Stimulated activated CD8-positive, alpha-beta memory T cell treated with anti-CD3 and anti-CD28 coated beads, Interleukin-2, amount 100 ng/mL, for 1 hour (primary cell): ENCODE data around the gene SUV39H1.
"Not testable (repeated sequence)": the region's sequence is repeated elsewhere in the genome, so short reads cannot be mapped to it uniquely, and the experiment has no call there.

Experiments used
- DNase-seq, 2 donors: peaks; one replicate each; pipeline ENCODE4 v3.0.0-alpha.2; 2020; ENCODE audit warnings: low read depth in 2 of 2

Gene SUV39H1

DNA sequence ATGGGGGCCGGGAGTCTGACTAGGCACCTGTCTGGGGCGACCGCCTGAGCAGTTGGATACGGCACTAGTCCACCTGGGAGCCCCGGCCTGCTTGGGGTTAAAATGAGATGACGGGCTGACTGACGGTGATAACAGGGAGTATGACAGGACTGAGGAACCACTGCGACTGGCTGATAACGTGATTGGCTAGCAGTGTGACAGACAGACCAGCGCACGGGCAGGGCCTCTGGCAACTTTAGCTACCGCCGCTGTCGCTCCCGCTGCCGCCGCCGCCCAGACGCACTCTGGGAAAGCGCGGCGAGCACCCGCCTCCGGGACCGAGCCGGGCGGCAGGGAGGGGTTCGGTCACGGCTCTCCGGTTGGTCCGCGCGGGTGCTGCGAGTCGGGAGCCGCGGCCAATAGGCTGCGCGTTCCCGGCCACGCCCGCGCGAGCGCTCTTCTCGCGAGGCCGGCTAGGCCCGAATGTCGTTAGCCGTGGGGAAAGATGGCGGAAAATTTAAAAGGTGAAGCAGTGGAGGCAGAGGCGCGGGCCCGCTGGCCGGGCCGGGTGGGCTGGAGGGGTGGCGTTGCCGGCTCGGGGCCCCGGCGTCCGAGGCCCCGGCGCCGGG is at the start of gene SUV39H1:
SUV39H1 (plus strand) TSS at position 434 of the 608 bp plus-strand sequence; CDS start at position 485, 51 bp downstream.
- peak; percentile 51 to 72 for DNase-seq

DNA sequence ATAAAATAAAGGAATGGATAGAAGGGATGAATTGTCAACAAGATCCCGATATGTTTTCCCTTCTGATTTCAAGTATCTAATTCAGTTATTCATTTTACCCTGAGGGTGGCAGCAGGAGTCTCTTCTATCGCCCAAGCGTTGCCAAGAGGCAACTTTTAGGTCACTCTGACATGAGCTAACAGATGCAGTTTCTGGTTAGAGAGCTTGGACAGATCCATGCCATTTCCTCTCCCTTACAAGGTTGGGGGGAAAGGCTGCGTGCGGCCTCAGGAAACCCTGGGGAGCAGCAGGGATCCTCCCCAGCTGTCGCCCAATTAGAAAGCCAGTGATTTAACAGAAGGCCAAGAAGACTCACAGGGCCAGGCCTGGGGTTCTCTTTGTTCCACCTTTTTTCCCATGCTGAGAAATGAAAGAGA is 48.2 kb upstream of the SUV39H1 start:
- DNase-seq, result peak in 1 of 2 donors; percentile 6

DNA sequence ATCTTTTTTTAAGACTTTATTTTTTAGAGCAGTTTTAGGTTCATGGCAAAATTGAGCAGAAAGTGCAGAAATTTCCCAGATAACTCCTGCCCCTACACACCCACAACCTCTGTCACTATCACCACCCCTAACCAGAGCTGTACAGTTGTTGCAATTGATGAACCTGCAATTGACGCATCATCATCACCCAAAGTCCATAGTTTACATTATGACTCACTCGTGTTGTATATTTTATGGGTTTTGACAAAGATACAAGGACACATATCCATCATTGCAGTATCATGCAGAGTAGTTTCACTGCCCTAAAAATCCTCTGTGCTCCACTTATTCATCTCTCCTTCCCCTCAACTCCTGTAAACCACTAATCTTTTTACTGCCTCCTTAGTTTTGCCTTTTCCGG is 47.4 kb upstream of the SUV39H1 start:
- DNase-seq, result no peak

DNA sequence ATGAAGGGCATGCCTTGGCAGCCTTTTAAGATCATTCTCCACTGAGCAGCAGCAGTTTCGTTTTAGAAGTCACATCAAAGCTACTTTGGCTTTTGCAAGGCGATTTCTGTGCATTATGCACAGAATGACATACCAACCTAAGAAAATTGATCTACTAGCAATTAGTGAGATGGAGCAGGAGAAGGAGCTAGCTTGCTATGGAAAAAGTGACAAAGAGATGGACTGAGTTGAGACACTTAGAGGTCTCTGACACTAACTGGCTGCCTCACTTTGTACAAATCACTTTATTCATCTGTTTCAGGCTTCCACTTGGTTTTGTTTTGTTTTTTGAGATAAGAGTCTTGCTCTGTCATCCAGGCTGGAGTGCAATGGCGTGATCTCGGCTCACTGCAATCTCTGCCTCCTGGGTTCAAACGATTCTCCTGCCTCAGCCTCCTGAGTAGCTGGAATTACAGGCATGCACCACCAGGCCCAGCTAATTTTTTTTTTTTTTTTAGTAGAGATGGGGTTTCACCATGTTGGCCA is 44.4 kb upstream of the SUV39H1 start:
- DNase-seq, result not testable (repeated sequence)

DNA sequence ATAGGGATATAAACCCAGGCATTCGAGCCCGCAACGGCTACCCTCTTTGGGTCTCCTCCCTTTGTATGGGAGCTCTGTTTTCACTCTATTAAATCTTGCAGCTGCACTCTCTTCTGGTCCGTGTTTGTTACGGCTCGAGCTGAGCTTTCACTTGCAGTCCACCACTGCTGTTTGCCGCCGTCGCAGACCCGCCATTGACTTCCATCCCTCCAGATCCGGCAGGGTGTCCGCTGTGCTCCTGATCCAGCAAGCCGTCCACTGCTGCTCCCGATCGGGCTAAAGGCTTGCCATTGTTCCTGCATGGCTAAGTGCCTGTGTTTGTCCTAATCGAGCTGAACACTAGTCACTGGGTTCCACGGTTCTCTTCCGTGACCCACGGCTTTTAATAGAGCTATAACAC is 41.8 kb upstream of the SUV39H1 start:
- DNase-seq, result not testable (repeated sequence)

DNA sequence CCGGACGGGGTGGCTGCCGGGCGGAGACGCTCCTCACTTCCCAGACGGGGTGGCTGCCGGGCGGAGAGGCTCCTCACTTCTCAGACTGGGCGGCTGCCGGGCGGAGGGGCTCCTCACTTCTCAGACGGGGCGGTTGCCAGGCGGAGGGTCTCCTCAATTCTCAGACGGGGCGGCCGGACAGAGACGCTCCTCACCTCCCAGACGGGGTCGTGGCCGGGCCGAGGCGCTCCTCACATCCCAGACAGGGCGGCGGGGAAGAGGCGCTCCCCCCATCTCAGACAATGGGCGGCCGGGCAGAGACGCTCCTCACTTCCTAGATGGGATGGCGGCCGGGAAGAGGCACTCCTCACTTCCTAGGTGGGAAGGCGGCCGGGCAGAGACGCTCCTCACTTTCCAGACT is 36.8 kb upstream of the SUV39H1 start:
- not testable (repeated sequence) for DNase-seq

DNA sequence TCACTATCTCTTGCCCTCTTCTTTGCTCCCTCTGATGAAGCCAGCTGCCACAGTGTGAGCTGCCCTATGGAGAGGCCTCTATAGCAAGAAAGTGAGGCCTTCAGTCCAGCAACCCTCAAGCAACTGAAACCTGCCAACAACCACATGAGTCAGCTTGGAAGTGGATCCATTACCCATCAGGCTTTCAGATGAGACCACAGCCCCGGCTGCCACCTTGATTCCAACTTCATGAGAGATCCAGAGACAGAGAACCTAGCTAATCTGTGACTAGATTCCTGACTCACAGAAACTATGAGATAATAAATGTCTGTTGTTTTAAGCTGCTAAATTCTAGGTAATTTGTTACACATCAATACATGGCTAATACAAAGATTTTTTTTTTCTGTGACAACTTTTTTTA is 33.3 kb upstream of the SUV39H1 start:
- no peak for DNase-seq

DNA sequence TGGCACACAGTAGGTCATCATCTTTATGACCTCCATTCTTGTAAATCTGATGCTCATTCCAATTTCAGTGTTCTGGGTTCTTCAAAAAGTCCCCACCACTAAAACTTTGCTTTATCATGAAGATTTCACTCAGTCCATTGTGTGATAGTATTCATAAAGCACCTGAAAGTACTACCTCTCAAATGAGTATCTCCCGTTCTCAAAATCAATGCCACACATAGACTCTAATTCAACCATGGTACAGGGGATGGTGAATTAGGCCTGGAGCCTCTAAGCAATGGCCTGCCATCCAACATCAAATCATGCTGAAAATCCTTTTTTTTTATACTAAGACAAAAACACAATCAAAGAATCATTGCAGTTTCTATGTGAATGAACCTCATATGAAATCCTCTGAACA is 32.4 kb upstream of the SUV39H1 start:
- no peak for DNase-seq

- DNase-seq, result no peak
Observed at GRCh38 chrX:48665991-48666390, 30.5 kb upstream of the SUV39H1 start.

GRCh38 chrX:48666649-48667048 is 29.9 kb upstream of the SUV39H1 start:
- DNase-seq, result no peak

- no peak for DNase-seq
Observed at GRCh38 chrX:48667509-48667908, 29.0 kb upstream of the SUV39H1 start.

DNA sequence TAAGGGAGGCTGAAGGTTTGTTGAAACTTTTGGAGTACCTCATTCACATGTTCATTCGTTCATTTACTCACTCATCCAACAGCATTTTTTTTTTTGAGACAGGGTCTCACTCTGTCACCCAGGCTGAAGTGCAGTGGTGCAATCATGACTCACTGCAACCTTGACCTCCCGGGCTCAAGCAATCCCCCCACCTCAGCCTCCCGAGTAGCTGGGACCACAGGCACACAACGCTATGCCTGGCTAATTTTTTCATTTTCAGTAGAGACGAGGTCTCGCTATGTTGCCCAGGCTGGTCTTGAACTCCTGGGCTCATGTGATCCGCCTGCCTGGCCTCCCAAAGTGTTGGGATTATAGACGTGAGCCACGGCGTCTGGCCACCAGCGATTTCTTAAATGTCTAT is 28.3 kb upstream of the SUV39H1 start:
- DNase-seq, result not testable (repeated sequence)

DNA sequence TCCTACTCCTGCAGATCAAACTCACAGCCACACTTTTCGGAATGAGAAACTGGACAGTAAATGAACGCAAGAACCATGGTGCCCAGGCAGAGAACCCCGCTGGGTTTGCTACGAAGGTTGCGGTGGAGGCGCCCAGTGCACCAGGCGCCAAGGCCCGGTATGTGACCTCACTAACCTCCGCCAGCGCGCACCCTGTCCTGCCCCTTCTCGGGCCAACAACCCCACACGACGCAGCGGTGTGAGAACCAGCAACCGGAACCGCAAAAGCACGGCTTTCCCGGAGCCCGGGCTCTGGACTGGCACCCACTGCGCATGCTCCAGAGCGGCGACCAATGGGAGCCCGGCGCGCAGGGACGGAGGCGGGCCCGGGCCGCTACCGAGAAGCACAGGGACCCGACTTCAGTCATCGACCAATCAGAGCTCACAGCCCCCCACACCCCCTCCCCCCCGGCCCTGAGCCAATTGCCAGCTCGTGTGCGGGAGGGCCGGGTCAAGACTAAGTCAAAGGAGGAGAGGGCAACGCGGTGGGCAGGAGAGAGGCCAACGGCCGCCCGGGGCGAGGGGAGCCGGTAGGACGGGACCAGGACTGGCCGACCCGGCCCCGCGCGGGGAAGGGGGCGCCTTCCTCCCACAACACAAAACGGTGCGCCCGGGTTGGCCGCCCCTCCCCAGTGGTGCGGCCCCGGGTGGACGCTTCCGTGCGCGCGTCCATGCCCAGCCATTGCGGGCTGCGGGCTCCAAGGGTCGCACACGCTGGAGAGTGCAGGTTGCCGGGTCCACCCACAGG is 20.2 kb upstream of the SUV39H1 start:
- peak; percentile 71 to 76 for DNase-seq

DNA sequence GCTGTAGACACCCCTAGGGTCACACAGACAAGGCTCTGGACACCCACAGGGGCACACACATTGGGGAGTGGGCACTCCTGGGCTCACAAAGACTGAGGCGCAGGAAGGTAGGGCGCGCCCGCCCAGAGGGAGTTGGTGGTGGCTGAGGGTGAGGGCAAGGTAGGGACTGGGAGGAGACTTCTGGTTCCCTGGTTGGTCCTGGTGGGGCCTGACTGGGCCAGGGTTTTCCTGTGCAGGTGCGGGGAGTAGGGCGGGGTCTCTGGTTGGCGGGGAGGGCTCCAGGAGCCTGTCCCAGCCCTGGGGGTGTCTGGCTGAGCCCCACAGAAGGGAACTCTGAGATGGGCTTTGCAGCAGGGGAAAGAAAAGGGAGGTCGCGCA is 19.7 kb upstream of the SUV39H1 start:
- DNase-seq, result no peak

GRCh38 chrX:48677516-48677915 is 19.0 kb upstream of the SUV39H1 start:
- DNase-seq, result no peak

- DNase-seq, result not testable (repeated sequence)
Observed at GRCh38 chrX:48680467-48680866, 16.1 kb upstream of the SUV39H1 start.

- DNase-seq, result not testable (repeated sequence)
Observed at GRCh38 chrX:48680925-48681324, 15.6 kb upstream of the SUV39H1 start.

- no peak for DNase-seq
Observed at GRCh38 chrX:48681539-48682183, 14.9 kb upstream of the SUV39H1 start.

DNA sequence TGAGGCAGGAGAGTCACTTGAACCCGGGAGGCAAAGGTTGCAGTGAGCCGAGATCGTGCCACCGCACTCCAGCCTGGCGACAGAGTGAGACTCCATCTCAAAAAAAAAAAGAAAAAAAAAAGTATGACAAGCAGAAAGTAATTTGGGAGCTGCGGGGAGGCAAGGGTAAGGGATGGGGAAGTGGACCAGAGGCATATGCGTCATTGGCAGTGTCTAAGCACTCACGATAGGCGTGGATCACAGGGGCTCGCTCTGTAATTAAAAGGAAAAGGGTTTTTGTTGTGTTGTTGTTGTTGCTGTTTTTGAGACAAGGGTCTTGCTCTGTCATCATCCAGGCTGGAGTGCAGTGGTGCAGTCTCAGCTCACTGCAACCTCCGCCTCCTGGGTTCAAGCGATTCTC is 13.7 kb upstream of the SUV39H1 start:
- DNase-seq, result not testable (repeated sequence)

DNA sequence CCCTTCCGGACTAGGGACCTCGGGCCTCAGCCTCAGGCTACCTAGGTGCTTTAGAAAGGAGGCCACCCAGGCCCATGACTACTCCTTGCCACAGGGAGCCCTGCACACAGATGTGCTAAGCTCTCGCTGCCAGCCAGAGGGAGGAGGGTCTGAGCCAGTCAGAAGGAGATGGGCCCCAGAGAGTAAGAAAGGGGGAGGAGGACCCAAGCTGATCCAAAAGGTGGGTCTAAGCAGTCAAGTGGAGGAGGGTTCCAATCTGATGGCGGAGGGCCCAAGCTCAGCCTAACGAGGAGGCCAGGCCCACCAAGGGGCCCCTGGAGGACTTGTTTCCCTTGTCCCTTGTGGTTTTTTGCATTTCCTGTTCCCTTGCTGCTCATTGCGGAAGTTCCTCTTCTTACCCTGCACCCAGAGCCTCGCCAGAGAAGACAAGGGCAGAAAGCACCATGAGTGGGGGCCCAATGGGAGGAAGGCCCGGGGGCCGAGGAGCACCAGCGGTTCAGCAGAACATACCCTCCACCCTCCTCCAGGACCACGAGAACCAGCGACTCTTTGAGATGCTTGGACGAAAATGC is 13.0 kb upstream of the SUV39H1 start, which contains the start of gene WAS:
WAS (plus strand) TSS at position 389 of the 572 bp plus-strand sequence; CDS start at position 444, 55 bp downstream.
- no peak for DNase-seq

GRCh38 chrX:48684134-48684533 is 12.4 kb upstream of the SUV39H1 start:
- DNase-seq, result no peak

GRCh38 chrX:48685416-48685815 is 11.1 kb upstream of the SUV39H1 start:
- no peak for DNase-seq
